Heart right ventricle (tissue), 16 donors: ENCODE data around the gene HOXC12. TPM values are rescaled to one million over a fixed set of nuclear protein-coding genes. Genes with fewer than 3 reads are reported as not detected.

Experiments used
- ATAC-seq, 8 donors: fragments of 200-7000 bp; cut with Tn5 transposase; one replicate each; pipeline ENCODE4 v1.9.1; 2020; ENCODE audit warnings: mild to moderate bottlenecking in 8 of 8, moderate library complexity in 8 of 8, moderate number of reproducible peaks in 1 of 8
- DNase-seq, 2 donors: peaks; one replicate each; pipeline ENCODE4 v3.0.0-alpha.2; 2020
- H3K27ac ChIP-seq, 10 donors: fragments of 200-600 bp; sonication (generic) in 2 of 10; one replicate each; pipeline versions ENCODE4 v1.5.0 to v1.8.0; 2020 to 2022; ENCODE audit warnings: mild to moderate bottlenecking in 3 of 10
- H3K27me3 ChIP-seq, 7 donors: fragments of 200-600 bp; one replicate each; pipeline ENCODE4 v1.8.0; 2021 to 2022; ENCODE audit warnings: mild to moderate bottlenecking in 2 of 7
- H3K36me3 ChIP-seq, 9 donors: fragments of 200-600 bp; sonication (generic) in 1 of 9; one replicate each; pipeline versions ENCODE4 v1.5.0 to v1.8.0; 2020 to 2022; ENCODE audit warnings: mild to moderate bottlenecking in 2 of 9
- H3K4me1 ChIP-seq, 9 donors: fragments of 200-600 bp; sonication (generic) in 1 of 9; one replicate each; pipeline versions ENCODE4 v1.5.0 to v1.8.0; 2020 to 2022; ENCODE audit warnings: mild to moderate bottlenecking in 4 of 9
- H3K4me3 ChIP-seq, 10 donors: fragments of 200-600 bp; sonication (generic) in 2 of 10; one replicate each; pipeline versions ENCODE4 v1.5.0 to v1.8.0; 2020 to 2022; ENCODE audit warnings: mild to moderate bottlenecking in 7 of 10, moderate library complexity in 2 of 10
- H3K9me3 ChIP-seq, 11 donors: fragments of 200-600 bp in 10 of 11; sonication (generic) in 2 of 11; one replicate each; pipeline versions ENCODE4 v1.5.0 to v1.8.0; 2013 to 2022; ENCODE audit warnings: mild to moderate bottlenecking in 2 of 11, control low read depth in 1 of 11, moderate library complexity in 1 of 11
- CTCF ChIP-seq, 9 donors: fragments of 200-600 bp; sonication (generic) in 2 of 9; IDR thresholded peaks; one replicate each; pipeline versions ENCODE4 v1.5.0 to v1.8.0; 2021 to 2022; ENCODE audit warnings: antibody characterized with exemption in 9 of 9, mild to moderate bottlenecking in 5 of 9, moderate library complexity in 1 of 9
- WGBS, 2 donors: extraction: QIAGEN DNeasy Blood & Tissue Kit; methylation state at CpG; one replicate each; pipeline ENCODE4 v1.1.7; 2013; ENCODE audit warnings: inconsistent platforms in 1 of 2; 5-methylcytosine and 5-hydroxymethylcytosine counted together
- intact Hi-C, 10 donors: fragments of 100-400 bp; cut with DNase I; formaldehyde crosslinking; loops; one replicate each; pipeline versions ENCODE4 v1.11.1 to v1.14.2; 2022
- polyA plus RNA-seq, 2 donors: library from polyadenylated mRNA; stranded (reverse); fragments of 200-250 nt; gene quantifications; one replicate each; pipeline ENCODE4 v1.2.3, GENCODE V29; 2013
- total RNA-seq, 10 donors: library from RNA; stranded (reverse); fragmentation: NEBNext Ultra II Directional in 3 of 10; extraction: Animal tissue kit (Norgen Biotek cat#: 25700) in 3 of 10; gene quantifications; one replicate each; pipeline versions ENCODE4 v1.2.1 to v1.2.4, GENCODE V29; 2021 to 2023
- donor health status: Arrhythmogenic right ventricular cardiomyopathy.
- donor health status: ischemic (EF 13 %, LVEDD 7.1; RV severe dilation, severe dysfunction).
- donor health status: healthy with polysubstance abuse.
- donor health status: DM: no; HTN: yes; CAD: no.
- donor health status: DM: no; HTN: no; CAD: no.
- donor health status: ischemic (EF 25% LVEDD 6.9; RV normal size, moderate dysfunction).
- donor health status: ischemic (EF 25% LVEDD 5.7; RV mildly dilated, moderate dysfunction).
- donor health status: healthy.
- donor health status: DM: yes; HTN: yes; CAD: no.
- donor health status: Ischemic cardiomyopathy.
- donor health status: ischemic (EF 35%, LVEDD 5.7; RV mildly dilated, moderate dysfunction).
- donor health status: nonischemic (EF 11% LVEDD 7.7; RV severe dilation, severe dysfunction).
- donor health status: DM: yes; HTN: yes; CAD: no.
- donor health status: PGD.
- donor health status: ischemic (EF 29% LVEDD 5.4; RV normal size, mild dysfunction).
- donor health status: nonischemic (EF 23%, LVEDD 6.1; RV moderate dilation, normal function).

Gene HOXC12
- total and polyA plus RNA-seq, 12 donors = not detected

GRCh38 chr12:53937596-53938325 lies 16.9 kb upstream of the HOXC12 start:
- TF ChIP-seq CTCF (IDR thresholded peaks at IDR 0.05) = no peak
- H3K4me3 ChIP-seq = no peak overlapping the region
- H3K4me1 ChIP-seq = peaks cover 0 to 14% (median 8%) of the 10 kb centered on the region in 9 donors
- no peak overlapping the region for H3K27ac ChIP-seq
- no peak for ATAC-seq
- intact Hi-C loops = no loop called here
- peaks cover 38 to 100% (median 100%) of the 10 kb centered on the region in 7 donors for H3K27me3 ChIP-seq
- no peaks in the 10 kb centered on the region for H3K36me3 ChIP-seq
- WGBS, 2 donors = 13 to 17% methylated on average over 23 of the region's 23 CpGs
- H3K9me3 ChIP-seq = no peaks in the 10 kb centered on the region
- no peak for DNase-seq

GRCh38 chr12:53938326-53939140 lies 16.2 kb upstream of the HOXC12 start, which contains the start of gene HOXC13:
TSS of gene HOXC13 (plus strand) at chr12:53938831. CDS start at chr12:53938907, 76 bp downstream.
- intact Hi-C loops = no loop called here
- no peak for TF ChIP-seq CTCF (IDR thresholded peaks at IDR 0.05)
- Histone ChIP-seq H3K9me3 (no peaks in the 10 kb centered on the region), H3K27me3 (peaks cover 38 to 100% (median 100%) of the 10 kb centered on the region in 7 donors), H3K4me3 (peak within 1 kb of the TSS in 1 of 10 donors; percentile 5), H3K27ac (no peak within 1 kb of the TSS), H3K36me3 (no peaks in the 10 kb centered on the region), H3K4me1 (peaks cover 0 to 14% (median 8%) of the 10 kb centered on the region in 9 donors)
- no peak for DNase-seq
- peak in 2 of 8 donors; percentile 42 to 50 for ATAC-seq
- WGBS, 2 donors = 3% methylated on average over 55 to 56 of the region's 56 CpGs

- peak in 1 of 8 donors; percentile 59 for ATAC-seq
- Histone ChIP-seq H3K4me1 (peaks cover 0 to 14% (median 8%) of the 10 kb centered on the region in 9 donors), H3K36me3 (no peaks in the 10 kb centered on the region), H3K4me3 (no peak overlapping the region), H3K9me3 (no peaks in the 10 kb centered on the region), H3K27ac (no peak overlapping the region), H3K27me3 (peaks cover 39 to 100% (median 100%) of the 10 kb centered on the region in 7 donors)
- no peak for TF ChIP-seq CTCF (IDR thresholded peaks at IDR 0.05)
- intact Hi-C loops = no loop called here
- 3 to 4% methylated on average over 90 to 91 of the region's 91 CpGs for WGBS, 2 donors
- no peak for DNase-seq
These were observed 15.3 kb upstream of the HOXC12 start for GRCh38 chr12:53939141-53940108.
